GM06990 (cell line): Measurements from ENCODE around the gene NPAS2.

Experiments used
- DNase-seq: peaks from one replicate; pipeline ENCODE4 v3.0.0-alpha.2; 2011; ENCODE audit not compliant: insufficient read length; ENCODE audit errors: extremely low read depth
- H3K27me3 ChIP-seq: replicated peaks from 2 replicates; pipeline ENCODE4 v1.6.0; 2011; ENCODE audit warnings: low read length; ENCODE audit not compliant: control insufficient read depth, insufficient read depth
- H3K36me3 ChIP-seq: 2 replicates; pipeline ENCODE4 v1.5.1; 2011; ENCODE audit warnings: low read length; ENCODE audit not compliant: control insufficient read depth, insufficient read depth
- H3K4me3 ChIP-seq: replicated peaks from 2 replicates; pipeline ENCODE4 v1.5.1; 2011; ENCODE audit warnings: low read depth, mild to moderate bottlenecking, control low read depth, low read length
- CTCF ChIP-seq: IDR thresholded peaks from 2 replicates; pipeline ENCODE4 v1.5.1; 2011; ENCODE audit warnings: low read length, control low read depth, mild to moderate bottlenecking, inconsistent platforms; ENCODE audit not compliant: insufficient read depth, poor library complexity, severe bottlenecking

The NPAS2 gene

GRCh38 chr2:100855606-100856005 lies 35.7 kb downstream of the NPAS2 start:
- TF ChIP-seq CTCF = no peak
- H3K4me3 ChIP-seq = no peak overlapping the region
- no peak for DNase-seq
- H3K36me3 ChIP-seq = no peaks in the 10 kb centered on the region
- H3K27me3 ChIP-seq = no peaks in the 10 kb centered on the region; the same call in 1 of the 2 replicates

GRCh38 chr2:100856732-100857131 lies 36.8 kb downstream of the NPAS2 start:
- TF ChIP-seq CTCF = no peak
- H3K27me3 ChIP-seq = no peaks in the 10 kb centered on the region; the same call in 1 of the 2 replicates
- H3K4me3 ChIP-seq = no peak overlapping the region
- no peaks in the 10 kb centered on the region for H3K36me3 ChIP-seq
- no peak for DNase-seq

- Histone ChIP-seq H3K4me3 (no peak overlapping the region), H3K36me3 (no peaks in the 10 kb centered on the region), H3K27me3 (no peaks in the 10 kb centered on the region; the same call in 1 of the 2 replicates)
- TF ChIP-seq CTCF = no peak
- DNase-seq = no peak
Measured at GRCh38 chr2:100857341-100857740, 37.4 kb downstream of the NPAS2 start.

- Histone ChIP-seq H3K4me3 (no peak overlapping the region), H3K27me3 (no peaks in the 10 kb centered on the region; the same call in 1 of the 2 replicates), H3K36me3 (no peaks in the 10 kb centered on the region)
- TF ChIP-seq CTCF = no peak
- no peak for DNase-seq
Measured at GRCh38 chr2:100857915-100858314, 38.0 kb downstream of the NPAS2 start.

- no peaks in the 10 kb centered on the region for H3K36me3 ChIP-seq
- DNase-seq = no peak
- no peak for TF ChIP-seq CTCF
- no peaks in the 10 kb centered on the region; the same call in 1 of the 2 replicates for H3K27me3 ChIP-seq
- H3K4me3 ChIP-seq = no peak overlapping the region
Measured at GRCh38 chr2:100859902-100860301, 40.0 kb downstream of the NPAS2 start.

GRCh38 chr2:100861340-100861739 lies 41.4 kb downstream of the NPAS2 start:
- Histone ChIP-seq H3K36me3 (no peaks in the 10 kb centered on the region), H3K27me3 (no peaks in the 10 kb centered on the region; the same call in 1 of the 2 replicates), H3K4me3 (no peak overlapping the region)
- DNase-seq = no peak
- no peak for TF ChIP-seq CTCF
